GM18526 (cell line): Measurements from ENCODE around the gene INAVA.

Source experiments
- POLR2A ChIP-seq: IDR thresholded peaks from 3 replicates; pipeline ENCODE4 v1.6.1; 2011; ENCODE audit not compliant: insufficient read length; ENCODE audit errors: extremely low read depth

INAVA gene, protein sequence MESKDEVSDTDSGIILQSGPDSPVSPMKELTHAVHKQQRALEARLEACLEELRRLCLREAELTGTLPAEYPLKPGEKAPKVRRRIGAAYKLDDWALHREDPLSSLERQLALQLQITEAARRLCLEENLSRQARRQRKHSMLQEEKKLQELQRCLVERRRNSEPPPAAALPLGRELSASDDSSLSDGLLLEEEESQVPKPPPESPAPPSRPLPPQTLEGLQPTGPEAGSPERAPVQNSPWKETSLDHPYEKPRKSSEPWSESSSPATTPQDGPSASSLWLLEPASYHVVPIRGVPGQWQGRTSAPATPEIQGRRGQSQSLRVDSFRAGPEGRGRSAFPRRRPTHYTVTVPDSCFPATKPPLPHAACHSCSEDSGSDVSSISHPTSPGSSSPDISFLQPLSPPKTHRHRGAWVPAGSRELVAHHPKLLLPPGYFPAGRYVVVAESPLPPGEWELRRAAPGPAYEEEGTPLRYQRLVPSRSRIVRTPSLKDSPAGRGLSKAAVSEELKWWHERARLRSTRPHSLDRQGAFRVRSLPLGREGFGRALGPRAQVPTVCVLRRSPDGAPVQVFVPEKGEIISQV

DNA sequence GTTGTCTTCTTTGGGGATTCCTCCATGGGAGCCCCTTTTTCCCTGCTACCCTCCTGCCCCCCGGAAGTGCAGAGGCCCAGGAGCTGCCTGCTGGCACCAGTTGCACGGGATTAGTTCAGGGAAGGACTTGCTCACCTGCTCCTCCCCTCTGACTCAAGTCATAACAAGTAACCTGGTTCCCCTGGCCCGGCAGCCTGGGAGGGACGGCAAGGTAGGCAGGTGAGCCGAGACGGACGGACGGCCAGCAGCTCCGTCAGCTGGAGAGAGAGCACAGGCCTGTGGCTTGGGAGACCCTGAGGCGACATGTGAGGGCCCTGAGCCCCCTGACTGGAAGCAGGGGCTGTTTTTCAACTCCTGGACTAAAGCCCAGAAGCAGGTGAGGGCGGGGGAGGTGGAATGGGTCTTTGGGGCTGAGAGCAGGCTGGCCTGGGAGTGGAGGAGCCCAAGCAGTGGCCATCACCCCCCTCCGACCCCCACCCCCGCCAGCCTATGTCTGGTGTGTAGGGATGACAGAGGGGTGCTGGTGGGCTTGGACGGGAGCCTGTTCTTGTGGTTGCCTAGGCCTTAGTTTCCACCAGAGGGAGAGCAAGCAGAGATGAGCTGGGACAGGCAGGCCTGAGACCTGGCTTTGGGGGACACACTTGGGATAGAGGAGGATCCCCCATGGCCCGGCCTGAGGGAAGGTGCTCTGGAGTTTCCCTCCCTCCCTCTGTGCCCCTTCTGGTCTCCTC, at the start of gene INAVA:
Gene INAVA, plus strand, starts transcription at position 189 of the 731 bp plus-strand sequence. CDS start 3,501 bp downstream, outside the sequence.
- no peak for TF ChIP-seq POLR2A

DNA sequence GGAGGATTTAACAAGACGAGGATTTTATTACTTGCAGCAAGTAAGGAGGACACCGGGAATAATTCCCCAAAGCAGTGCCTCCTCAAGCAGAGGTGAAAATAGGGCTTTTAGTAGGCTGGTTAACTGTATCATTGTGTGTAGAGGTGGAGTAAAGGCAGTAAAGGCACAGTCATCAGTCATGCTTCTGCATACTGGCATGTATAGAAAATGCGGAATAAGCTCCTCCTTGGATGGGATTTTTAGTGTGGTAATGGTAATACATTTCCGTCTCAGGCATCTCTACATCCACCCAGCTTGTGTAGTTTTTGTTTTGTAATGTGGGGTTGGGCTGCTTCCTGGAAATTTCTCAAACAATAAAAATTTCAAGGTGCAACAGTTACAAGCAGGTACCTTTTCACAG, 49.3 kb upstream of the INAVA start:
- no peak for TF ChIP-seq POLR2A

DNA sequence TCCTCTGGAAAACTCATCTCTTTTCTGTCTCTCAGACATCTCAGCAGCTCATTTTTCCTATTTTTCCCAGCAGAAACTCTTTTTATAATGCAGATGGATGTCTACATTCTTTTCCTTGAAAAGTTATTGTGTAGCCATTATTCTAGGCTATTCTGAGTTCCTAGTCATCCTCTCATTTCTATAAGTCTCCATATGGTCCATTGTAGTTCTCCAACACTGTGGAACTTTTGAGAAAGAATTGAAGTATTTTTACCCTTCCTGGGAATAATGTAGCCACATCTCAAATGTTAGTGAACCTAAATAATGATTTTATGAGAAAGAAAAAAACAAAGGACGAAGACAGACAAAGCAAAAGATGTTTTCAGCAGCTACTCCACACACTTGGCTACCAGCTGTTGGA, 48.3 kb upstream of the INAVA start:
- TF ChIP-seq POLR2A = no peak

DNA sequence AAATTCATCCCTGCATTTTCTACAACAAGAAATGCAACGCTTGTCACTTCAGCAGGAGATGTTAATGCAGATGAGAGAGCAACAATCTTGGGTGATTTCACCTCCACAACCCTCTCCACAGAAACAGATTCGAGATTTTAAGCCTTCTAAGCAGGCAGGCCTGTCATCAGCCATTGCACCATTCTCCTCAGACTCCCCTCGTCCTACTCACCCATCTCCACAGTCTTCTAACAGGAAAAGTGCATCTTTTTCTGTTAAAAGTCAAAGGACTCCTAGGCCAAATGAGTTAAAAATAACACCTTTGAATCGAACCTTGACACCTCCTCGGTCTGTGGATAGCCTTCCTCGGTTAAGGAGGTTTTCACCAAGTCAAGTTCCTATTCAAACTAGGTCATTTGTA, 45.3 kb upstream of the INAVA start:
- no peak for TF ChIP-seq POLR2A

DNA sequence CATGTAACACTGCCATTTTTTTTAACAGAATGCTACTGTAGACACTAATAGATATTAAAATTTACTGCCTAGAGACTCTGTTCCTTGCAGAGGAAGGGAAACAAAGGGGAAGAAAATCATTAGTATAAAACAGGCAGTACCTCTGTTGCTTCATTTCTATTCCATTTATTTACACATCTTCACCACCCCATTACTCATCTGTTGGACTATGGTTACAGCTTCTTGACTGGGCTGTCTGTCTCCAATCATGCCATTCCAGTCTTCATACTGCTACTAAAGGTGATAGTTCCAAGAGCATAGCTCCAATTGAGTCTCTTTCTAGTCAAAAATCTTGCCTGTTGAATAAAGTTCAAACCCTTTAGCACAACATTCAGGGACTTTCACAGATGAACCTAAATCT, 44.1 kb upstream of the INAVA start:
- no peak for TF ChIP-seq POLR2A

DNA sequence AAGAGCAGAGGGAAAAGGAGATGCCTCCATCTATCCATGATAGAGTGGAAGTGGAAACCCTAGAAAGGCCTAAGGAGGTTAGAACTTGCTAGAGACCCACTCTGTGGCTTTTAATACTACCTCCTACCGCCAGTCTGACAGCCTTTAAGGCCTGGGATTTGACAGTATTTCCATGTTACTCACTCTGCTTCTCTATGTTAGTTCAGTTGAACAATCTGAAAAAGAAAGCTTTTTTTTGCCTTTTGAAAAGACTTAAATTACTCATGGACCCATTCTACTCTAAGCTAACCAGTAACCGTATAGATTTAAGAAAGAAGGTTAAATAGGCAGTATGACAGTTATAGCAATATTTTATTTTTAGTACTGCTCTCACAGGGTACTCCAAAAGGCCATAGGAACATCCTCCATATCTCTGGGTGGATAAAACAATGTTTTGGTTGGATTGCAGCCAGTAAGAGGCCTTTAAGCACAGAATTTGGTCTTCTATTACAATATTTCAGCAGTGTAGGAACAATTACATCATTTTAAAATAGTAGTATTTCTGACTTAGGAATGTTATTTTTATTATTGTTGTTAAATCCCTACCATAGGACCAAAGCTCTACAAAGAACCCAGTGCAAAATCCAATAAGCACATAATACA, 37.9 kb upstream of the INAVA start:
- TF ChIP-seq POLR2A = no peak

DNA sequence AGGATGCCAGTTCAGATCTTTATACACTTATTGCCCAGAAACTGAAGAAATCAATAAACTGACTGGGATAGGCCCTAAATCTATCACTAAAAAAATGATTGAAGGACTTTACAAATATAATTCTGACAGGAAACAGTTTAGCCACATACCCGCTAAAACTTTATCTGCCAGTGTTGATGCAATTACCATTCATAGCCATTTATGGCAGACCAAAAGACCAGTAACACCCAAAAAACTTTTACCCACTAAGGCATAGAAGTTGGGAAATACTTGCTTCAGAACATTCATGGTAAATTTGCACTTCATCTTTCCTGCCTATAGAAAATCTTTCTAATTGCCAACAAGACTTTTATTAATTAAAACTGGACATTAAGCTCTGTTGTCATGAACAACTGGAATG, 36.9 kb upstream of the INAVA start:
- TF ChIP-seq POLR2A = no peak

DNA sequence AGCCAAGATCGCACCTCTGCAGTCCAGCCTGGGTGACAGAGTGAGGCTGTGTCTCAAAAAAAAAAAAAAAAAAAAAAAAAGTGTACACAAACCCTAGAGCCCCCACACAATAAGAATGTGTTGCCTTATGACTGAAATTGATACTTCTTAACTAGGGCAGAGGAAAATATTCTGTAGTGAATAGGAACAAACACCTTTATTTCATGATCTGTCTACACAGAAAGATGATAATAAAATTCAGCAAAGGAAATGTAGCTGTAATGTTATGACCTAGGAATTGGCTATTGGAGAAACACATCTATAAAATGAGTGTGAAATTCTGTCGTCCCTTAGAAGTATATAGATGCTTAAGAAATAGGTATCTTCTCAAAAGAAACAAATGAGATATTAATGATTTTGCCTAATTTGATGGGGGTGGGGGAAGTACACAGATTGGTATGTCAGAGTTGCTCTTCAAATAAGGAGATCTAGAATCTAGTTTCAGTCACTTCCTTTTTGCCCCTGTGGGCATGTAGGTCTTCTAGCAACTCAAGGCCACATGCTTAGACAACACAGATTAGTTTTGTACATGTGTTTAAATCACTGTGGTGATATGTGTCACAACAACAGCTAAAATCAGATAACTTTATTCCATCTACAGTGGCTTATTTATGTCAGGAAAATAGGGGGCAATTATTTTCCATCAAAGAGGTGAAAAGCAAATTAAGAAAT, 32.6 kb upstream of the INAVA start:
- TF ChIP-seq POLR2A = no peak

DNA sequence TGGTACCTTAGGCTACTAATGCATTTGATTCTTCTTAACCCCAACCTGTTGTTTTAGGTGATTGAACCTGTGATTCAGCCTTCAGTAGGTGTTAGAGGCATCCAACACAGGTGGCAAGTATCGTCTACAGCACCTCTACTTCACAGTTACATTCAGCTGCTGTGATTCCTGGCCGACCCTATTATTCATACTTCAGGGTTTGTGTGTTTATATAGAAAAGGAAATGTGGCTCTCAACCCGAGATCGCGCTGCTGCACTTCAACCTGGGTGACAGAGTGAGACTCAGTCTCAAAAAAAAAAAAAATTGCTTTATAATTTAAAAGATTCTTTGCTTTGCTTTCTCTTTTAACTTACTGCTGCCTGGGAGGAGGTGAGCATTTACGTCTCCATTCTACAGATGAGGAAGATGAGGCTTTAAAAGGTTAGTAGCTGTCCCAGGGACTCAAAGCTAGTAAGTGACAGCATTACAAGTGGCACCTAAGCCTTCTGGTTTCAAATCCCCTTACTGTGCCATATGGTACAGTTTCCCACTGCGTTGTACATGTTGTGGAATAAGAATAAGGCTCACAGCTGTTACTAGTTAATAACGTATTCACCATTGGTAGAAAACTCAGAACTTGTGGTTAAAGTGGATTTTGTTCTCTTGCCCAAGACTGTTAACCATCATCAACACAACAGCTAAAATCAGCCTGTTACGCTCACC, 31.8 kb upstream of the INAVA start:
- no peak for TF ChIP-seq POLR2A

DNA sequence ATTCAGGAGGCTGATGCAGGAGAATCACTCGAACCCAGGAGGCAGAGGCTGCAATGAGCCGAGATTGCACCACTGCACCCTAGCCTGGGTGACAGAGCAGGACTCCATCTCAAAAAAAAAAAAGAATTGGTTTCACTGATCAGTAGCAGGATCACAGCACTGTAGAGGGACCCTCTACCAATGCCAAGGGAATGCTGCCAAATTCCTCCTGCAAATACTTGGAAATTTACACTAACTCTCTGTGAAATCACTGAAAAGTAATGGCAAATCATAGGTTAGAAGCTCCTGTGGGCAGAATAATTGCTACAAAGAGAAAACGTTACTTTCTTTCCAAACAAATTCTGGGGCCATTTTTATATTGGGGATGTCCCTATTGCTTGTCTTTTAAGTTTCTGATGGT, 28.6 kb upstream of the INAVA start:
- no peak for TF ChIP-seq POLR2A

DNA sequence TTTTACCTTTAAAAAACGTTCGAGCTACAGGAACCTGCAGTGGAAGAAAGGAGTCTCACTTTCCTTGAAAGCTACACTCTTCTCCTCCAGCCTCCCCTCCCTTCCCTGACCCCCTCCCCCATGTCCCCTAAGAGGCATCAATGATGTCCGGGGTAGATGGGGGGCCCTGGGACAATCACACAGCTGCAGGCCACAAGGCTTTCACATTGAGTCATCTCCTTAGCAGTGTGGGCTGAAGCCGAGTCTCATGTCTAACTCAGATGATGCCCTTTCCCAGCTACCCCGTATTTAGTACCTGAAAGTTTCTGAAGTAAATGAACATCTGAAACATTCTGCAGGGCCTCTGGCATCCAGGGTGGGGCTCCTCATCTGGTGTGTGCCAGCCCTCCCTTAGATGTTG, 28.2 kb upstream of the INAVA start:
- peak; percentile 30 for TF ChIP-seq POLR2A

DNA sequence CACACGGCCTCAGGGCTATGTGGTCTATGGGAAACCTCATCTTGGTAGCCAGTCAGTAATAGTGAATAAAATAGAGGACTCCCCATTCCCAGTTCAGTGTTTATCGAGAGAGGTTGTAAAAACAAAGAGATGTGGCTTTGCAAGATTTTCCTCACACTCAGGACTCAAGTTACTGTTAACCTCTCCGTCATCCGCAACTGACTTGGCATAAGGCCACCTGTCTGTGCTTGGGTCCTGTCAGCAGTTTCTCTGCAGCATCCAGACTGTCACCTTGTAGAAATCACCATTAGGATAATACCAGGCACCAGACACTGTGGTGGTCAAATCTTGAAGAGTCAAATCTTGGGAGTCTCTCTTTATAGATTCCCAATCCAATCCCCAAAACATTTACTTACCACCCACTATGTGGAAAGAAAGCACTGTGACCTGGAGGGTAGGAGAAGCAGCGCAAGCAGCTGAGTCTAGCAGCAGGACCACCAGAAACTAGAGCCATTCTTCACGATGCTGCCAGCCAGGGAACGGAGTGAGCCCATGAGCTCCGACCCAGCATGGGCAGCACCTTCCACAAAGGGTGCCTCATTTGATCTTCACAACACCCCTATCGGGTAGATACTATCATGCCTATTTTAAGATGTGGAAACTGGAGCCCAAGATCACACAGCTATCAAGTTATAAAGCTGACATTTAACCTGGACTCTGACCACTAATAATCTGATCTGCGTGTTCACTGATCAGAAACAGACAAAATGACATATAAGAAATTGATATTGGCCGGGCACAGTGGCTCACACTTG, 27.5 kb upstream of the INAVA start:
- TF ChIP-seq POLR2A = no peak

DNA sequence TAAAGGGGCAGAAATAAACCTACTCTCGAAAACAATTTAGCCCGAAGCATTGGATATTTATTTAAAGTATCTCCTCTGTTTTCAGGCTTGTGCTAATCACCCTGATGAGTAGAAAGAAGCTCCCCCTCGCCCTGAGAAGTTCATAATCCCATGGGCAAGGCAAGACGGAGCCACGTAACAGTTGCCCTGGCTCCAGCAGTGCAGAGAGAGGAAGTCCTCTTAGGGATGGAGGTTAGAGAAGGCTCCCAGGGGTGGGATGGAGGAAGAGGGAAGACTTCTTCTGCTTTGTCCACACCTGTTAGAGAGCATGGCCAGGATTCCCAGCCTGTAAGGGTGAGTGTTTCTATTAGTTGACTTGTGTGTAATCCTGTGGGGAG, 25.3 kb upstream of the INAVA start:
- no peak for TF ChIP-seq POLR2A

DNA sequence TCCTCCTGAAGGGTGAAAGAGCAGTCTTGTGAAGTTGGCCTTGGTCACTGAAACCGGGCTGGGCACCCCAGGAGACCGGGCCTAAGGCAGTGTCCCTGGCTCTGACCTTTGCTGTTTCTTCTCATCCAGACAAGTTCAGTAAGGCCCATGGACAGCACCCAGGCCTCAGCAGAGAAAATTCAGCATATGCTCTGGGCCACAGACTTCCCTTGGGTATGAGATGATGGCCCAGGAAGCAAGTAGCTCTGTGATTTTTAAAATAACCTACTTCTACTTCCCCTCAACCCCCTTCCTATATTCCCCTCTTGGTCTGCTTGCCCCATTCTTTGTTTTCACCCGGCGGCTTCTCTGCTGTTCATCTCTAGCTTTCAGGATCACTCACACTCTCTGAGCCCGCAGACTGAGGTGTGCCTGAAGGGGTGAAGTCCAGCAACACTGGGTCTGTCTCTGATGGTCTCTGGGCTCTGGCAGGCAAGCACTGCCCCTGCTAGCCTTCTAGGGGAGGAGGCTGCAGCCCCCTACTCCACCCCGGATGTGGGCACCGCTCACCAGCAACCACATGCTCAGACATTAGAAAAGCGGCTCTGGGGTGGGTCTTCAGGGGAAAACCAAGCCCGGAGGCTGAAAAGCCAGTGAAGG, 24.8 kb upstream of the INAVA start:
- peak; percentile 56 for TF ChIP-seq POLR2A
